Measurements from ENCODE around the gene MFAP4. TPM values are rescaled to one million over a fixed set of nuclear protein-coding genes. Genes with fewer than 3 reads are reported as not detected.

MFAP4 gene
- total and polyA plus RNA-seq, 2 experiments from 2014 or later: 360 to 739 TPM

DNA sequence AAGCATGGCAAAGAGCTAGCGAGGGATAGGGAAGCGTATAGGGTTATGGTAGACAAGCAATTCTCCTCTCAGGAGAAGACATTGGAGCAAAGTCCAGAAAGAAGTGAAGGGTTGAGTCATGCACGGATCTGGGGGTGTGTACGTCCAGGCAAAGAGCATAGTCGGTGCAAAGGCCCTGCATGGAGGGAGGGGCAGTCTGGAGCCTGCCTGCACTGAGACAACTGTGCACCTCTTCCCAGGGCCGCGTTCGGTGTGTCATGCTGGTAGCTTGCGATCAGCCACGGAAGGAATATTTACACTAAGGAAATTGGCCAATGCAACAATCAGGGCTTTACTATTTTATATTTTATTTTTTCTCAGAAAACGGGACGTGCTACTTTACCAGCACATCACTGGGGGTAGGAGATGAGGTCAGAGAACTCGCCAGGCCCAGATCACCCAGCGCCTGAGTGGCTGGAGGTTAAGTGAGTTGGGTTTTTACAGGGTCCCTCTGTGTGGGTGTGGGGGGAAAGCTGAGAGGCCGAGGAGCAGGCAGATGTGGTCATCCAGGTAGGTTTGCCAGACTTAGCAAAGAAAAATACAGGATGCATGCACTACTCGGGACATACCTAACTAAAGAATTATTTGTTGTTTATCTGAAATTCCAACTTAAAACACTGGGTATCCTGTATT lies 17.7 kb downstream of the MFAP4 start:
- H3K36me3 ChIP-seq (replicated peaks; ENCODE audit: insufficient read depth, low read depth): no peaks in the 10 kb centered on the region
- no peak overlapping the region for H3K4me2 ChIP-seq
- WGBS (ENCODE audit: low lambda C conversion rate, missing lambda C conversion rate): 90% methylated on average over 16 of the region's 16 CpGs
- no peak for DNase-seq (ENCODE audit: low spot score)
- H3K4me1 ChIP-seq (ENCODE audit: insufficient read depth): no peaks in the 10 kb centered on the region
- no peaks in the 10 kb centered on the region for H4K20me1 ChIP-seq (ENCODE audit: insufficient read depth, poor library complexity, severe bottlenecking)
- no peaks in the 10 kb centered on the region for H3K9me3 ChIP-seq (ENCODE audit: low read depth)
- no peak overlapping the region for H2AFZ ChIP-seq
- H3K27ac ChIP-seq: no peak overlapping the region
- no peaks in the 10 kb centered on the region for H3K79me2 ChIP-seq
- TF ChIP-seq, protein P1, sequence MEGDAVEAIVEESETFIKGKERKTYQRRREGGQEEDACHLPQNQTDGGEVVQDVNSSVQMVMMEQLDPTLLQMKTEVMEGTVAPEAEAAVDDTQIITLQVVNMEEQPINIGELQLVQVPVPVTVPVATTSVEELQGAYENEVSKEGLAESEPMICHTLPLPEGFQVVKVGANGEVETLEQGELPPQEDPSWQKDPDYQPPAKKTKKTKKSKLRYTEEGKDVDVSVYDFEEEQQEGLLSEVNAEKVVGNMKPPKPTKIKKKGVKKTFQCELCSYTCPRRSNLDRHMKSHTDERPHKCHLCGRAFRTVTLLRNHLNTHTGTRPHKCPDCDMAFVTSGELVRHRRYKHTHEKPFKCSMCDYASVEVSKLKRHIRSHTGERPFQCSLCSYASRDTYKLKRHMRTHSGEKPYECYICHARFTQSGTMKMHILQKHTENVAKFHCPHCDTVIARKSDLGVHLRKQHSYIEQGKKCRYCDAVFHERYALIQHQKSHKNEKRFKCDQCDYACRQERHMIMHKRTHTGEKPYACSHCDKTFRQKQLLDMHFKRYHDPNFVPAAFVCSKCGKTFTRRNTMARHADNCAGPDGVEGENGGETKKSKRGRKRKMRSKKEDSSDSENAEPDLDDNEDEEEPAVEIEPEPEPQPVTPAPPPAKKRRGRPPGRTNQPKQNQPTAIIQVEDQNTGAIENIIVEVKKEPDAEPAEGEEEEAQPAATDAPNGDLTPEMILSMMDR (IDR thresholded peaks at IDR 0.05; ENCODE audit: poor library complexity): no peak
- TF ChIP-seq EZH2phosphoT487 (IDR thresholded peaks at IDR 0.05; ENCODE audit: low read depth, severe bottlenecking, unreplicated experiment) (no peak), EZH2 (IDR thresholded peaks at IDR 0.05; ENCODE audit: borderline replicate concordance) (no peak)
- H3K9me2 ChIP-seq (replicated peaks; ENCODE audit: insufficient read depth): no peaks in the 10 kb centered on the region
- no peak overlapping the region for H3K4me3 ChIP-seq
- H3K27me3 ChIP-seq: no peaks in the 10 kb centered on the region

DNA sequence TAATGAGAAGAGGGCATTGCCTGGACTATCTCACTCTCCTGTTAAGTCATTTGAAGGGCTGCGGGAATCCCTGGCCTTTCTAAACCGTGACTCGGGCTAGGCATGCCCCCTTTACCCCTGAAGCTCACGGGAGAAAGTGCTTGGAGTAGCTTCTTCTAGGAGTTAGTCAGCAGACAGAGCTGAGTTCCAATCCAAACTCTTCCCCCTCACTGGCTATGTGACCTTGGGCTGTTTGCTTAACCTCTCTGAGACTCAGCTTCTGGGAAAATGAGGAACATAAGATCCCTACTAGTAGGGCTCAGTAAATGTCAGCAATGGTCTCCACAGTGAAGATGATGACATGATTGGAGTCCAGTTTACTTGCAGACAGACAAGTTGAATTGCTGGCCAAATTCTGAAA lies 18.8 kb downstream of the MFAP4 start:
- H2AFZ ChIP-seq: no peak overlapping the region
- no peak overlapping the region for H3K27ac ChIP-seq
- TF ChIP-seq, protein P1 (IDR thresholded peaks at IDR 0.05; ENCODE audit: poor library complexity): no peak
- TF ChIP-seq EZH2phosphoT487 (IDR thresholded peaks at IDR 0.05; ENCODE audit: low read depth, severe bottlenecking, unreplicated experiment): no peak
- TF ChIP-seq EZH2 (IDR thresholded peaks at IDR 0.05; ENCODE audit: borderline replicate concordance): no peak
- no peak overlapping the region for H3K4me2 ChIP-seq
- no peaks in the 10 kb centered on the region for H3K36me3 ChIP-seq (replicated peaks; ENCODE audit: insufficient read depth, low read depth)
- no peaks in the 10 kb centered on the region for H3K27me3 ChIP-seq
- H3K4me3 ChIP-seq: no peak overlapping the region
- 88% methylated on average over 4 of the region's 4 CpGs for WGBS (ENCODE audit: low lambda C conversion rate, missing lambda C conversion rate)
- H3K9me2 ChIP-seq (replicated peaks; ENCODE audit: insufficient read depth): no peaks in the 10 kb centered on the region
- no peaks in the 10 kb centered on the region for H3K9me3 ChIP-seq (ENCODE audit: low read depth)
- no peak for DNase-seq (ENCODE audit: low spot score)
- no peaks in the 10 kb centered on the region for H3K79me2 ChIP-seq
- H4K20me1 ChIP-seq (ENCODE audit: insufficient read depth, poor library complexity, severe bottlenecking): no peaks in the 10 kb centered on the region
- peaks cover 4% of the 10 kb centered on the region for H3K4me1 ChIP-seq (ENCODE audit: insufficient read depth)

DNA sequence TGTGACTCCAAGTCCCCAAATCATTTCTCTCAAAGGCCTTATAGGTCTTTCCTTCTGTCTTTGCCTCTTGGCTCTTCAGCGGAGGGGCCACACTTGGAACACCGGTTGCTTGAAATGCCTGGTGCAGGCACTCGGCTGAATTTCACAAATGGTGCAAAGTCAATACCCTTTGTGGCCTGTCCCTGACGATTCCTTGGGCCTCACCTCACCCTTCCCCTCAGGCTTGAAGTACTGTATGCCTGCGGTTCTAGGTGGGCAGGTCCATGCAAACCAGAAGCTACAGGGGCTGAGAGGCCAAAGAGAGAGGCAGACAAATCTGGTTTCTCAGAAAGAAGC lies 20.4 kb downstream of the MFAP4 start:
- no peak overlapping the region for H3K4me3 ChIP-seq
- no peaks in the 10 kb centered on the region for H3K36me3 ChIP-seq (replicated peaks; ENCODE audit: insufficient read depth, low read depth)
- DNase-seq (ENCODE audit: low spot score): no peak
- H3K27me3 ChIP-seq: no peaks in the 10 kb centered on the region
- H3K9me3 ChIP-seq (ENCODE audit: low read depth): no peaks in the 10 kb centered on the region
- WGBS (ENCODE audit: low lambda C conversion rate, missing lambda C conversion rate): 93% methylated on average over 5 of the region's 5 CpGs
- no peaks in the 10 kb centered on the region for H4K20me1 ChIP-seq (ENCODE audit: insufficient read depth, poor library complexity, severe bottlenecking)
- H3K79me2 ChIP-seq: peaks cover 5% of the 10 kb centered on the region
- TF ChIP-seq EZH2 (IDR thresholded peaks at IDR 0.05; ENCODE audit: borderline replicate concordance): no peak
- H3K9me2 ChIP-seq (replicated peaks; ENCODE audit: insufficient read depth): no peaks in the 10 kb centered on the region
- H3K4me1 ChIP-seq (ENCODE audit: insufficient read depth): peaks cover 11% of the 10 kb centered on the region
- no peak overlapping the region for H3K27ac ChIP-seq
- H3K4me2 ChIP-seq: no peak overlapping the region
- H2AFZ ChIP-seq: no peak overlapping the region

DNA sequence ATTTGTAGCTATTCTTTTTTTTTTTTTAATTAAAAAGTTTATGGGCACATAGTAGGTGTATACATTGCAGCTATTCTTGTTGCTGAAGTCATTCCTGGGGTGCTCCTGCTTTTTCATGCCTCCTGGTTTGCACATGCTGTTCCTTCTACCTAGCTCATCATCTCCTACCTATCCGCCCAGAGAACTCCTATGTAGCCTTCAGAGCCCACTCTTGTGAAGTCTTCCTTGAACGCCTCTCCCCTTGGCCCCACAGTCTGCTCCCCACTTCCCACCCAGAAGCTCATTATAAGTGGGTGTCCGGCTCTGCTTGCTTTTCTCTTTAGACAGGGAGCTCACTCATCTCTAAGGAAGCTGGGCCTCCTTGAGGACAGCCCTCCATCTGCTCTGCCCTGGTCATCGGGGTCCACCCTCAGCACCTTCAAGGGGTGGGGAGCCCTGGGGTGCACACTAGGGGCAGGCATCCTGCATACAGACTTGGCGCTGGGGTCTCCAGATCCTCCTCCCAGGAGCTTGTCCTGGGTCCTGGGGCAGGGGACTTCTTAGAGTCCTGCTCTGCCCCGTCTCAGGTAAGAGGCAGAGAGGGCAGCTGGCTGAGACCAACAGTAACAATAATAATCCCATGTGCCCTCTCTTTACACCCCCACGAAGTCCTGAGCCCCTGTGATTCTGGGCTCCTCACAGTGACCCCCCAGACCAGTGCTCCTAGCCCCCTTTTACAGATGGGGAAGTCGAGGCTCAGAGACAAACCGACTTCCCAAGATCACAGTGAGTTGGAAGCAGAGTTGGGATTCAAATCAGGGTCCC lies 21.0 kb downstream of the MFAP4 start:
- Histone ChIP-seq H3K79me2 (peaks cover 7% of the 10 kb centered on the region), H3K27me3 (no peaks in the 10 kb centered on the region), H4K20me1 (ENCODE audit: insufficient read depth, poor library complexity, severe bottlenecking) (no peaks in the 10 kb centered on the region), H3K9me2 (replicated peaks; ENCODE audit: insufficient read depth) (no peaks in the 10 kb centered on the region), H3K9me3 (ENCODE audit: low read depth) (no peaks in the 10 kb centered on the region), H3K4me3 (no peak overlapping the region), H3K36me3 (replicated peaks; ENCODE audit: insufficient read depth, low read depth) (no peaks in the 10 kb centered on the region), H3K4me1 (ENCODE audit: insufficient read depth) (peaks cover 12% of the 10 kb centered on the region), H2AFZ (no peak overlapping the region), H3K4me2 (no peak overlapping the region), H3K27ac (no peak overlapping the region)
- TF ChIP-seq, protein P1 (IDR thresholded peaks at IDR 0.05; ENCODE audit: poor library complexity): no peak
- TF ChIP-seq EZH2 (IDR thresholded peaks at IDR 0.05; ENCODE audit: borderline replicate concordance) (no peak), EZH2phosphoT487 (IDR thresholded peaks at IDR 0.05; ENCODE audit: low read depth, severe bottlenecking, unreplicated experiment) (no peak)
- DNase-seq (ENCODE audit: low spot score): no peak
- WGBS (ENCODE audit: low lambda C conversion rate, missing lambda C conversion rate): 93% methylated on average over 9 of the region's 9 CpGs
